HCEC 1CT (cell line): ENCODE measurements around the gene TAF1B.

Experiments used
- DNase-seq: peaks from one replicate; pipeline ENCODE4 v3.0.0-alpha.2; 2017

Gene TAF1B

GRCh38 chr2:9944330-9944758, 101.1 kb downstream of the TAF1B start:
- no peak for DNase-seq

- DNase-seq = no peak
Measured at GRCh38 chr2:9945596-9945995, 102.3 kb downstream of the TAF1B start.

- no peak for DNase-seq
Measured at GRCh38 chr2:9946076-9946475, 102.8 kb downstream of the TAF1B start.

GRCh38 chr2:9946818-9947217, 103.5 kb downstream of the TAF1B start:
- DNase-seq = no peak

GRCh38 chr2:9948721-9949120, 105.4 kb downstream of the TAF1B start:
- DNase-seq = no peak

GRCh38 chr2:9949239-9949991, 106.1 kb downstream of the TAF1B start:
- no peak for DNase-seq

- DNase-seq = no peak
Measured at GRCh38 chr2:9949992-9950520, 106.8 kb downstream of the TAF1B start.

- DNase-seq = no peak
Measured at GRCh38 chr2:9950521-9951271, 107.4 kb downstream of the TAF1B start.

- no peak for DNase-seq
Measured at GRCh38 chr2:9951272-9951521, 107.9 kb downstream of the TAF1B start.

- peak; percentile 88 for DNase-seq
Measured at GRCh38 chr2:9951522-9952285, 108.4 kb downstream of the TAF1B start, which contains the start of gene GRHL1. Gene GRHL1 (plus strand): TSS chr2:9951693. CDS start chr2:9951834, 141 bp downstream.

- DNase-seq = no peak
Measured at GRCh38 chr2:9952286-9952737, 109.0 kb downstream of the TAF1B start.

- no peak for DNase-seq
Measured at GRCh38 chr2:9952856-9953503, 109.7 kb downstream of the TAF1B start.

- DNase-seq = no peak
Measured at GRCh38 chr2:9954136-9954535, 110.9 kb downstream of the TAF1B start.

GRCh38 chr2:9958057-9958456, 114.8 kb downstream of the TAF1B start:
- no peak for DNase-seq

- no peak for DNase-seq
Measured at GRCh38 chr2:9959262-9959661, 116.0 kb downstream of the TAF1B start.

GRCh38 chr2:9961013-9961412, 117.7 kb downstream of the TAF1B start:
- DNase-seq = no peak

- no peak for DNase-seq
Measured at GRCh38 chr2:9964334-9964980, 121.2 kb downstream of the TAF1B start.

GRCh38 chr2:9965119-9965822, 122.0 kb downstream of the TAF1B start:
- DNase-seq = no peak

GRCh38 chr2:9966491-9967022, 123.3 kb downstream of the TAF1B start:
- DNase-seq = no peak

- DNase-seq = no peak
Measured at GRCh38 chr2:9967053-9967775, 123.9 kb downstream of the TAF1B start.
